ENCODE data around the gene RCC1.

The RCC1 gene

DNA sequence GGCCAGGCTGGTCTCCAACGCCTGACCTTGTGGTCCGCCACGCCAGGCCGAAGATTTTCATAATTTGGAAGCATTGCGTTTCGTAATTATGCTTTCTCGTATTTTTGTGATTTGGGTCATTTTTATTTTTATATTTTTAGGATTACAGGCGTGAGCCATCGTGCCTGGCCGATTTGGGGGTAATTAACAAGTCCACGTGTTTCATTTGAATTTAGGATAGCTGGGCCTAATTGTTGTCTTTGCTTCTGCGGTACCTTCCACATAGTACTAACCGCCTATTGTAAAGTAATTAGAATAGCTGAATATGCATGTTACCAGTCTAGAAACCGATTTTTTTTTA lies 1.0 kb downstream of the RCC1 start:
- TF ChIP-seq ZNF384 (IDR thresholded peaks at IDR 0.05) = no peak
- no peak for TF ChIP-seq ELF4 (IDR thresholded peaks at IDR 0.05)
- peak; percentile 43; the same call in 1 of the 2 replicates for TF ChIP-seq L3MBTL2 (conservative IDR thresholded peaks at IDR 0.05)
- TF ChIP-seq SUZ12 (IDR thresholded peaks at IDR 0.05) = no peak
- TF ChIP-seq FOXM1 (IDR thresholded peaks at IDR 0.05; ENCODE audit: borderline replicate concordance) = no peak
- no peak for DNase-seq (ENCODE audit: extremely low spot score)
- CTCF ChIA-PET = interaction anchor here (0.7 kb wide), 1 partner anchor 112 kb away, joined by 3 read pairs; no protein-coding TSS in a partner anchor
- POLR2A ChIA-PET = interaction anchor here (1.2 to 5.9 kb wide), 6 partner anchors 11 to 163 kb away, joined by 3 to 37 read pairs (median 4); no protein-coding TSS in a partner anchor

DNA sequence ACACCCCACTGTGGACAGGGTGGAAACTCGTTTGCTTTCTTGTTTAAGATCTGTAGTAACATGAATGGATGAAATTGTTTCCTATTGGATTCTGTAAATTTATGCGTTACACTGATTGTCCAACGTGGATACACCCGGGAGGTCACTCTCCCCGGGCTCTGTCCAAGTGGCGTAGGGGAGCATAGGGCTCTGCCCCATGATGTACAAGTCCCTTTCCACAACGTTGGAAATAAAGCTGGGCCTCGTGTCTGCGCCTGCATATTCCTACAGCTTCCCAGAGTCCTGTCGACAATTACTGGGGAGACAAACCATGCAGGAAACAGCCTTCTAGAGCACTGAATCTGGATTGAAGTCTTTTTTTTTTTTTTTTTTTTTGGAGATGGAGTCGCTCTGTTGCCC lies 1.4 kb downstream of the RCC1 start:
- no peak for DNase-seq (ENCODE audit: extremely low spot score)
- POLR2A ChIA-PET = interaction anchor here (0.8 to 5.9 kb wide), 8 partner anchors 11 to 162 kb away, joined by 3 to 37 read pairs (median 4); no protein-coding TSS in a partner anchor
- TF ChIP-seq ZNF384 (IDR thresholded peaks at IDR 0.05) = peak; percentile 54; the same call in 1 of the 2 replicates
- TF ChIP-seq HDGF (IDR thresholded peaks at IDR 0.05; ENCODE audit: borderline replicate concordance) = no peak
- CTCF ChIA-PET = interaction anchor here (0.7 kb wide), 1 partner anchor 113 kb away, joined by 3 read pairs; no protein-coding TSS in a partner anchor

DNA sequence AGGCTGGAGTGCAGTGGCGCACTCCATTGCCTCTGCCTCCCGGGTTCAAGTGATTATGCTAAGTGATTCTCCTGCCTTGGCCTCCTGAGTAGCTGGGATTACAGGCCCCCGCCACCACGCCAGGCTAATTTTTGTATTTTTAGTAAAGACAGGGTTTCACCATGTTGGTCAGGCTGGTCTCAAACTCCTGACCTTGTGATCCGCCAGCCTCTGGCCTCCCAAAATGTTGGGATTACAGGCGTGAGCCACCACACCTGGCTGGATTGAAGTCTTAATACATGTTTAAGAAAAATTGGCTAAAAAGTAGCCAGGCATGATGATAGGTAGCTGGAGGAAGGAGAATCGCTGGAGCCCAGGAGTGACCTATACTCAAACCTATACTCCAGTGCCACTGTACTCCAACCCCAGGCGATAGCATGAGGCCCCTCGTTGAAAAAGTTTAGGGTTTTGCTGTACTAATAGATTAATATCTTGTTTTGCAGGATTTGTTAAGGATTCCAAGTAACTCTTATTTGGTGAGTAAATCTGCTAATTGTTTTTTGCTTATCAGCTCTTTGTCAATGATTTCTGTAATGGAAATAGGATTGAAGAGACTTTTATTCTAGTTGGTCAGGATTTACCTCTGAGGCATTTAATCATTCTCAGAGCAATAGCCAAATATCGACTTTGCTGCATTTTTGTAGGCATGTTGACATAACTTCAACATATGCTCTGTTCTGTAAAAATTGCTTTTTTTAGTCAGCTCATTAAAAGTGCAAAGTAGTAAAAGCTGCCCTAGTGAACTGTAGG lies 2.0 kb downstream of the RCC1 start:
- CTCF ChIA-PET = interaction anchor here (0.7 kb wide), 1 partner anchor 113 kb away, joined by 3 read pairs; no protein-coding TSS in a partner anchor
- no peak for DNase-seq (ENCODE audit: extremely low spot score)

DNA sequence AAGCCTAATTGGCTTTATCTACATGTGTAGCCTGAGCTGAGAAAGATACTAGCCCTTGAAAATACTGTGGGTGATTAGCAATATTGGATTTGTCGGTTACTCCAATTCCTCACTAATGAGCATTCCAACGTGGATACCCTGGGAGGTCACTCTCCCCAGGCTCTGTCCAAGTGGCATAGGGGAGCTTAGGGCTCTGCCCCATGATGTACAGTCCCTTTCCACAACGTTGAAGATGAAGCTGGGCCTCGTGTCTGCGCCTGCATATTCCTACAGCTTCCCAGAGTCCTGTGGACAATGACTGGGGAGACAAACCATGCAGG lies 2.6 kb downstream of the RCC1 start:
- TF ChIP-seq FOXA1 (IDR thresholded peaks at IDR 0.05) = no peak
- no peak for TF ChIP-seq CTBP1 (IDR thresholded peaks at IDR 0.05; ENCODE audit: borderline replicate concordance)
- no peak for TF ChIP-seq SUZ12 (IDR thresholded peaks at IDR 0.05)
- no peak for TF ChIP-seq ARNT (IDR thresholded peaks at IDR 0.05)
- TF ChIP-seq HDGF (IDR thresholded peaks at IDR 0.05; ENCODE audit: borderline replicate concordance) = no peak
- TF ChIP-seq TARDBP (IDR thresholded peaks at IDR 0.05) = no peak
- no peak for TF ChIP-seq LEF1 (IDR thresholded peaks at IDR 0.05; ENCODE audit: borderline replicate concordance)
- no peak for TF ChIP-seq ELF4 (IDR thresholded peaks at IDR 0.05)
- no peak for TF ChIP-seq ZNF384 (IDR thresholded peaks at IDR 0.05)
- TF ChIP-seq SP1 (IDR thresholded peaks at IDR 0.05) = no peak
- TF ChIP-seq, protein P1, sequence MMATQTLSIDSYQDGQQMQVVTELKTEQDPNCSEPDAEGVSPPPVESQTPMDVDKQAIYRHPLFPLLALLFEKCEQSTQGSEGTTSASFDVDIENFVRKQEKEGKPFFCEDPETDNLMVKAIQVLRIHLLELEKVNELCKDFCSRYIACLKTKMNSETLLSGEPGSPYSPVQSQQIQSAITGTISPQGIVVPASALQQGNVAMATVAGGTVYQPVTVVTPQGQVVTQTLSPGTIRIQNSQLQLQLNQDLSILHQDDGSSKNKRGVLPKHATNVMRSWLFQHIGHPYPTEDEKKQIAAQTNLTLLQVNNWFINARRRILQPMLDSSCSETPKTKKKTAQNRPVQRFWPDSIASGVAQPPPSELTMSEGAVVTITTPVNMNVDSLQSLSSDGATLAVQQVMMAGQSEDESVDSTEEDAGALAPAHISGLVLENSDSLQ (IDR thresholded peaks at IDR 0.05) = no peak
- TF ChIP-seq L3MBTL2 (conservative IDR thresholded peaks at IDR 0.05) = no peak
- TF ChIP-seq NFRKB (IDR thresholded peaks at IDR 0.05) = no peak
- TF ChIP-seq FOXK2 (IDR thresholded peaks at IDR 0.05) = no peak
- TF ChIP-seq BHLHE40 (IDR thresholded peaks at IDR 0.05; ENCODE audit: borderline replicate concordance) = no peak
- TF ChIP-seq FOXM1 (IDR thresholded peaks at IDR 0.05; ENCODE audit: borderline replicate concordance) = no peak
- DNase-seq (ENCODE audit: extremely low spot score) = no peak
- ChIA-PET POLR2A (interaction anchor here (0.6 to 5.9 kb wide), 5 partner anchors 10 to 95 kb away, joined by 3 to 37 read pairs (median 3); no protein-coding TSS in a partner anchor), CTCF (no interaction called here)

More for the DNA sequence above, 2.0 kb downstream of the RCC1 start:
- POLR2A ChIA-PET = interaction anchor here (0.6 to 5.9 kb wide), 10 partner anchors 10 to 162 kb away, joined by 3 to 37 read pairs (median 3); no protein-coding TSS in a partner anchor
- TF ChIP-seq CTBP1 (IDR thresholded peaks at IDR 0.05; ENCODE audit: borderline replicate concordance) (no peak), LEF1 (IDR thresholded peaks at IDR 0.05; ENCODE audit: borderline replicate concordance) (no peak), FOXM1 (IDR thresholded peaks at IDR 0.05; ENCODE audit: borderline replicate concordance) (no peak), ARNT (IDR thresholded peaks at IDR 0.05) (no peak), SP1 (IDR thresholded peaks at IDR 0.05) (no peak), HDGF (IDR thresholded peaks at IDR 0.05; ENCODE audit: borderline replicate concordance) (no peak), FOXK2 (IDR thresholded peaks at IDR 0.05) (no peak), NFRKB (IDR thresholded peaks at IDR 0.05) (no peak), ZNF384 (IDR thresholded peaks at IDR 0.05) (no peak), SUZ12 (IDR thresholded peaks at IDR 0.05) (no peak), ELF4 (IDR thresholded peaks at IDR 0.05) (no peak), TARDBP (IDR thresholded peaks at IDR 0.05) (no peak), BHLHE40 (IDR thresholded peaks at IDR 0.05; ENCODE audit: borderline replicate concordance) (no peak), L3MBTL2 (conservative IDR thresholded peaks at IDR 0.05) (no peak), FOXA1 (IDR thresholded peaks at IDR 0.05) (no peak)
- TF ChIP-seq, protein P1 (IDR thresholded peaks at IDR 0.05) = no peak

DNA sequence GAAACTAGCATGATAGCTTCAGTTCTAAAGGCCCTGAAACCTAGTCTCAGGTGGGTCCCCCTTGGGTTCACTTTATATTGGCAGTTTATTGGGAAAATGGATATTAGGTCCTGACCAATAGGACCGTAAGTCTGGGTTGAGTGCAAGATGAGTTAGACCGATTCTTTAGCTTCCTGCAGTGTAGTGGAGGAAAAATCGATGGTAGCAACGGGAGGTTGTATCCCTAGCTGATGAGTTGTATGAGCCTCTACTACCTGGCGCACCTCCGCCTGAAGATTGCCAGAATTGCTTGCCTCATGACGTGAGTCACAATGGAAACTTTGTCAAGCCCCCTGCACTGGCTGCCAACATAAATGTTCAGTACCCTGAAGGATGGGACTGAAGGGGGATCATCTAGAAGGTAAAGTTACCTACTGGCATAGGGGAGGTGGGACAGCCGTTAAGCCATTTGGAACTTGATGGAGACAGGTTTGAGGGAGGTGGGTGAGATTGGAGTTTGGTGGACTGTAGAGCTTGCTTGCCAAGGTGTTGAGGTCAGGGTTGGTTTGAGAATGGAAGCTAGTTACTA lies 3.9 kb downstream of the RCC1 start:
- ChIA-PET POLR2A (interaction anchor here (0.7 to 5.9 kb wide), 8 partner anchors 8 to 261 kb away, joined by 3 to 37 read pairs (median 4); partner anchors contain the start of gene TRNAU1AP), CTCF (interaction anchor here (0.6 kb wide), 1 partner anchor 93 kb away, joined by 3 read pairs; no protein-coding TSS in a partner anchor)
- DNase-seq (ENCODE audit: extremely low spot score) = no peak
- TF ChIP-seq FOXM1 (IDR thresholded peaks at IDR 0.05; ENCODE audit: borderline replicate concordance) (no peak), FOXK2 (IDR thresholded peaks at IDR 0.05) (0 out of 2 replicates have a peak, but pooled peaks have one; percentile 67), BHLHE40 (IDR thresholded peaks at IDR 0.05; ENCODE audit: borderline replicate concordance) (no peak; the same call in 1 of the 2 replicates), ELF4 (IDR thresholded peaks at IDR 0.05) (0 out of 2 replicates have a peak, but pooled peaks have one; percentile 23), ARNT (IDR thresholded peaks at IDR 0.05) (no peak), SUZ12 (IDR thresholded peaks at IDR 0.05) (no peak), CTBP1 (IDR thresholded peaks at IDR 0.05; ENCODE audit: borderline replicate concordance) (no peak), ZNF384 (IDR thresholded peaks at IDR 0.05) (no peak), HDGF (IDR thresholded peaks at IDR 0.05; ENCODE audit: borderline replicate concordance) (no peak), NFRKB (IDR thresholded peaks at IDR 0.05) (peak; percentile 63), FOXA1 (IDR thresholded peaks at IDR 0.05) (no peak), SP1 (IDR thresholded peaks at IDR 0.05) (no peak), TARDBP (IDR thresholded peaks at IDR 0.05) (no peak), L3MBTL2 (conservative IDR thresholded peaks at IDR 0.05) (peak; percentile 58; the same call in 1 of the 2 replicates), LEF1 (IDR thresholded peaks at IDR 0.05; ENCODE audit: borderline replicate concordance) (no peak)
- TF ChIP-seq, protein P1 (IDR thresholded peaks at IDR 0.05) = no peak

All from HEK293T (cell line).